ENCODE measurements around the gene CMSS1. TPM values are rescaled to one million over a fixed set of nuclear protein-coding genes. Genes with fewer than 3 reads are reported as not detected.

CMSS1 gene
- total RNA-seq, 1 donor from 2014 or later, result 35.7 TPM

DNA sequence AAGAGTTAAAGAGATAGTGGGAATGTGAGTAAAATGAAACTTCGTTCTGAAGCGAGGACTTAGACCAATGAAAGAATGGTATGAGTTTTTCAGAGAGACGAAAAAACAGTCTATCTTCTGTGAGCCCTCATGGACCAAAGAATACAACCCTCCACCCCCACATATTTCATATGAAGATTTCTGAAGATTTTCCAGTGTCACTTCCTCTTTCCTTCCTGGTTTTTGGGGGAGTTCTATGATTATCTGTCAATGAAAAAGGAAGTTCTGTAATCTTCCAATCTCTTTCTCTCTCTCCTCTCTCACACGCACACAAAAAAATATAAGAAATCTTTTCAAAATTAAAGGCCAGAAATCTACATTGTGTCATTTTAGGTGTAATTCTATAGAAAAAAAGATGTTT is 27.7 kb downstream of the CMSS1 start:
- Mint-ChIP-seq H3K4me3 (ENCODE audit: low read depth) (no peak overlapping the region), H3K27ac (no peak overlapping the region), H3K4me1 (ENCODE audit: low read depth) (peaks cover 20% of the 10 kb centered on the region), H3K36me3 (ENCODE audit: insufficient read depth) (peaks cover 5% of the 10 kb centered on the region), H3K9me3 (ENCODE audit: low read depth) (no peaks in the 10 kb centered on the region), H3K27me3 (no peaks in the 10 kb centered on the region)
- no peak for TF ChIP-seq CTCF (IDR thresholded peaks at IDR 0.05; ENCODE audit: unreplicated experiment)
- no peak for DNase-seq (ENCODE audit: low spot score, unreplicated experiment)

- Mint-ChIP-seq H3K4me1 (ENCODE audit: low read depth) (peaks cover 20% of the 10 kb centered on the region), H3K36me3 (ENCODE audit: insufficient read depth) (peaks cover 5% of the 10 kb centered on the region), H3K27me3 (no peaks in the 10 kb centered on the region), H3K4me3 (ENCODE audit: low read depth) (no peak overlapping the region), H3K27ac (no peak overlapping the region), H3K9me3 (ENCODE audit: low read depth) (no peaks in the 10 kb centered on the region)
- no peak for DNase-seq (ENCODE audit: low spot score, unreplicated experiment)
- TF ChIP-seq CTCF (IDR thresholded peaks at IDR 0.05; ENCODE audit: unreplicated experiment), result no peak
Measured at GRCh38 chr3:99845999-99846398, 28.3 kb downstream of the CMSS1 start.

DNA sequence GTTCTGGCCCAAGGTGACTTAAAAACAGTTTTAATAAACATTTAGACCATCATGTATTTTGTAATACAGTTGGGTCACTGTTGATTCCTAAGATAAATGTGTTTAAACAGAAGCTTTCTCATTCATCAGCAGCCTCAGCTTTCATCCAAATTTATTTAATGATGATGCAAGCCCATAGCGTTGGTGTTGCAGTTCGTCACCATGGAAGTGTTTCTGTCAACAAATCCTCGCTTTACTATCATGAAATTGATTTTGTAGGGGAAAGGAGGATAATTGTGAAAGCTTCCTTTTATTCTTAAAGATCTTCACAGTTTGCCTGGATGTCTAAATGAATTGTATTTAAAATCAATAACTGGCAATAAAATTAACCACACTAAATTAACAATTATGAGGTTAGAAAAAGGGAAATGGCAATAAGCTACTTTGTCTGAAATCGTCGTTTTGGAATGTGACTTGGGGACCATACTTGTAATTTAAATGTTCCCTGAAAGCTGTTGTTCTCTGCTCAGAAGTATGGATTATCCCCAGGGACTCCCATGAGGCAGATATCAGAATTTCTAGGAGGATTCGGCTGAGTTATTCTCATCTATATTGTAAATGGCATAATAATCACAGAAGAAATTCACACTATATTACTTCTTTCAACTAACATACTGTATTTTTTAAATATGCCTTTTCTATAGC is 29.0 kb downstream of the CMSS1 start:
- Mint-ChIP-seq H3K36me3 (ENCODE audit: insufficient read depth) (peaks cover 5% of the 10 kb centered on the region), H3K4me1 (ENCODE audit: low read depth) (peaks cover 20% of the 10 kb centered on the region), H3K27me3 (no peaks in the 10 kb centered on the region), H3K9me3 (ENCODE audit: low read depth) (no peaks in the 10 kb centered on the region), H3K4me3 (ENCODE audit: low read depth) (no peak overlapping the region), H3K27ac (no peak overlapping the region)
- TF ChIP-seq CTCF (IDR thresholded peaks at IDR 0.05; ENCODE audit: unreplicated experiment), result no peak
- DNase-seq (ENCODE audit: low spot score, unreplicated experiment), result no peak

- Mint-ChIP-seq H3K4me3 (ENCODE audit: low read depth) (no peak overlapping the region), H3K9me3 (ENCODE audit: low read depth) (no peaks in the 10 kb centered on the region), H3K27ac (no peak overlapping the region), H3K36me3 (ENCODE audit: insufficient read depth) (peaks cover 5% of the 10 kb centered on the region), H3K27me3 (no peaks in the 10 kb centered on the region), H3K4me1 (ENCODE audit: low read depth) (peaks cover 15% of the 10 kb centered on the region)
- no peak for TF ChIP-seq CTCF (IDR thresholded peaks at IDR 0.05; ENCODE audit: unreplicated experiment)
- no peak for DNase-seq (ENCODE audit: low spot score, unreplicated experiment)
Measured at GRCh38 chr3:99848433-99848832, 30.8 kb downstream of the CMSS1 start.

GRCh38 chr3:99850608-99851007 is 32.9 kb downstream of the CMSS1 start:
- Mint-ChIP-seq H3K4me3 (ENCODE audit: low read depth) (no peak overlapping the region), H3K27me3 (no peaks in the 10 kb centered on the region), H3K27ac (no peak overlapping the region), H3K9me3 (ENCODE audit: low read depth) (no peaks in the 10 kb centered on the region), H3K36me3 (ENCODE audit: insufficient read depth) (peaks cover 5% of the 10 kb centered on the region), H3K4me1 (ENCODE audit: low read depth) (peaks cover 20% of the 10 kb centered on the region)
- DNase-seq (ENCODE audit: low spot score, unreplicated experiment), result no peak
- no peak for TF ChIP-seq CTCF (IDR thresholded peaks at IDR 0.05; ENCODE audit: unreplicated experiment)

Data from progenitor cell of endocrine pancreas (in vitro differentiated cells).